Caco-2 (cell line): ENCODE results near the gene HNRNPD. TPM values are rescaled to one million over a fixed set of nuclear protein-coding genes. Genes with fewer than 3 reads are reported as not detected.

ENCODE experiments used
- BruUV-seq: library from RNA; stranded (reverse); fragments of 400-500 nt; replicated peaks from 2 replicates; lab custom pipeline; 2021; lab: Mats Ljungman, UMichigan
- CTCF ChIA-PET: fragments of 300-600 bp; sonication (Branson Sonifier 250); formaldehyde crosslinking; loops from one replicate; lab custom pipeline; 2022; ENCODE audit warnings: antibody characterized with exemption; lab: Charles Lee
- POLR2A ChIA-PET: fragments of 300-600 bp; sonication (Branson Sonifier 250); formaldehyde crosslinking; loops from one replicate; lab custom pipeline; 2022; ENCODE audit warnings: antibody characterized with exemption; lab: Charles Lee
- DNase-seq, 2 experiments: peaks; one replicate each; pipeline versions ENCODE4 v3.0.0 to v3.0.0-alpha.2; 2020 to 2022
- H3K27me3 ChIP-seq: replicated peaks from 2 replicates; pipeline ENCODE4 v1.6.0; 2011; ENCODE audit warnings: low read length; ENCODE audit not compliant: control insufficient read depth, insufficient read depth
- H3K36me3 ChIP-seq: 2 replicates; pipeline ENCODE4 v1.5.1; 2011; ENCODE audit warnings: low read length; ENCODE audit not compliant: control insufficient read depth, insufficient read depth
- H3K4me1 ChIP-seq: fragments of 250-450 bp; sonication (Bioruptor Pico); 2 replicates; pipeline ENCODE4 v1.5.1; 2020; ENCODE audit warnings: mild to moderate bottlenecking
- H3K4me3 ChIP-seq: 2 replicates; pipeline ENCODE4 v1.5.1; 2011; ENCODE audit warnings: low read depth, mild to moderate bottlenecking, control low read depth, low read length
- H3K9me3 ChIP-seq: fragments of 250-450 bp; sonication (Bioruptor Pico); 2 replicates; pipeline ENCODE4 v1.5.1; 2020; ENCODE audit warnings: mild to moderate bottlenecking, moderate library complexity
- H3K27ac Mint-ChIP-seq: one replicate; pipeline ENCODE4 v1.8.0; 2022; ENCODE audit warnings: mixed read lengths; ENCODE audit not compliant: unreplicated experiment
- H3K27me3 Mint-ChIP-seq: one replicate; pipeline ENCODE4 v1.8.0; 2022; ENCODE audit warnings: mixed read lengths; ENCODE audit not compliant: insufficient read depth, unreplicated experiment
- H3K36me3 Mint-ChIP-seq: one replicate; pipeline ENCODE4 v1.8.0; 2022; ENCODE audit warnings: mild to moderate bottlenecking, mixed read lengths; ENCODE audit not compliant: insufficient read depth, unreplicated experiment
- H3K4me1 Mint-ChIP-seq: one replicate; pipeline ENCODE4 v1.8.0; 2022; ENCODE audit warnings: low read depth, mixed read lengths; ENCODE audit not compliant: unreplicated experiment
- H3K4me3 Mint-ChIP-seq: one replicate; pipeline ENCODE4 v1.8.0; 2022; ENCODE audit warnings: mild to moderate bottlenecking, moderate library complexity, mixed read lengths; ENCODE audit not compliant: unreplicated experiment
- H3K9me3 Mint-ChIP-seq: one replicate; pipeline ENCODE4 v1.8.0; 2022; ENCODE audit warnings: mixed read lengths; ENCODE audit not compliant: unreplicated experiment
- intact Hi-C: fragments of 100-400 bp; cut with micrococcal nuclease; formaldehyde crosslinking; loops from one replicate; pipeline ENCODE4 v1.10.0; 2022; ENCODE audit not compliant: unreplicated experiment
- total RNA-seq: library from RNA; stranded (reverse); gene quantifications from 2 replicates; pipeline ENCODE4 v1.2.3, GENCODE V29; 2022
- TF ChIP-seq, protein P1 (sequence below), 2 experiments: fragments of 200-600 bp in 1 of 2; IDR thresholded peaks; 1 replicate in 1 of 2; 2 replicates in 1 of 2; pipeline versions ENCODE4 v1.5.1 to v1.8.0; 2011 to 2022; ENCODE audit warnings: antibody characterized with exemption in 1 of 2, control low read depth in 1 of 2, inconsistent platforms in 1 of 2, low read depth in 1 of 2, low read length in 1 of 2, mild to moderate bottlenecking in 1 of 2, moderate library complexity in 1 of 2; ENCODE audit not compliant: insufficient read depth in 1 of 2, severe bottlenecking in 1 of 2, unreplicated experiment in 1 of 2

The HNRNPD gene
- total RNA-seq, 1 experiment from 2014 or later, result 408 TPM

DNA sequence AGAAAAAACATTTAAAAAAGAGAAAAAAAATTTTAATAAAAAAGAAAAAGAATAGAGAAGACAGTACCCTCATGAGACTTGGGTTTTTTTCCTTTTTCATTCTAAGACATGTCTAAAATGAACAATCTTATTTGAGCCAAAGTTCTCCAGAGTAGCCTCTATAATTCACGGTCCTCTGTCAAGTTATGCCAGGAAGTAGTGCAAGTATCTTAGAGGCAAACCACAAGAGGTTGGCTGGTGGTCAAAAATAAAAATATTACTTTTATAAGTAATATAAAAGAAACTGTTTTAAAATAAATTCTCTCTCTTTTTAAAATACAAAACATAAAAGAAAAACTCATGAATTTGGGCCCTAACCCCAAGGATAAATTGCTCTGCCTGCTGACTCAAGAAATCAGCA, 29.9 kb upstream of the HNRNPD start:
- Histone ChIP-seq H3K4me1 (no peaks in the 10 kb centered on the region; the same call in 1 of the 2 replicates), H3K27me3 (no peaks in the 10 kb centered on the region), H3K4me3 (no peak overlapping the region), H3K9me3 (no peaks in the 10 kb centered on the region), H3K36me3 (no peaks in the 10 kb centered on the region)
- ChIA-PET POLR2A (no interaction called here), CTCF (no interaction called here)
- no peak overlapping the region for H3K4me3 Mint-ChIP-seq
- H3K27me3 Mint-ChIP-seq, result no peaks in the 10 kb centered on the region
- intact Hi-C loops, result loop anchor here (2.0 kb wide), 1 partner anchor 29 kb away; no protein-coding TSS in a partner anchor
- DNase-seq, result no peak
- H3K27ac Mint-ChIP-seq, result no peak overlapping the region
- no TSS peak for BruUV-seq
- peaks cover 6% of the 10 kb centered on the region for H3K36me3 Mint-ChIP-seq
- H3K4me1 Mint-ChIP-seq, result peaks cover 7% of the 10 kb centered on the region
- TF ChIP-seq, protein P1, sequence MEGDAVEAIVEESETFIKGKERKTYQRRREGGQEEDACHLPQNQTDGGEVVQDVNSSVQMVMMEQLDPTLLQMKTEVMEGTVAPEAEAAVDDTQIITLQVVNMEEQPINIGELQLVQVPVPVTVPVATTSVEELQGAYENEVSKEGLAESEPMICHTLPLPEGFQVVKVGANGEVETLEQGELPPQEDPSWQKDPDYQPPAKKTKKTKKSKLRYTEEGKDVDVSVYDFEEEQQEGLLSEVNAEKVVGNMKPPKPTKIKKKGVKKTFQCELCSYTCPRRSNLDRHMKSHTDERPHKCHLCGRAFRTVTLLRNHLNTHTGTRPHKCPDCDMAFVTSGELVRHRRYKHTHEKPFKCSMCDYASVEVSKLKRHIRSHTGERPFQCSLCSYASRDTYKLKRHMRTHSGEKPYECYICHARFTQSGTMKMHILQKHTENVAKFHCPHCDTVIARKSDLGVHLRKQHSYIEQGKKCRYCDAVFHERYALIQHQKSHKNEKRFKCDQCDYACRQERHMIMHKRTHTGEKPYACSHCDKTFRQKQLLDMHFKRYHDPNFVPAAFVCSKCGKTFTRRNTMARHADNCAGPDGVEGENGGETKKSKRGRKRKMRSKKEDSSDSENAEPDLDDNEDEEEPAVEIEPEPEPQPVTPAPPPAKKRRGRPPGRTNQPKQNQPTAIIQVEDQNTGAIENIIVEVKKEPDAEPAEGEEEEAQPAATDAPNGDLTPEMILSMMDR (IDR thresholded peaks at IDR 0.05; ENCODE audit: insufficient read depth in 1 of 2, low read depth in 1 of 2, low read length in 1 of 2, severe bottlenecking in 1 of 2, unreplicated experiment in 1 of 2), result no peak
- no peaks in the 10 kb centered on the region for H3K9me3 Mint-ChIP-seq

DNA sequence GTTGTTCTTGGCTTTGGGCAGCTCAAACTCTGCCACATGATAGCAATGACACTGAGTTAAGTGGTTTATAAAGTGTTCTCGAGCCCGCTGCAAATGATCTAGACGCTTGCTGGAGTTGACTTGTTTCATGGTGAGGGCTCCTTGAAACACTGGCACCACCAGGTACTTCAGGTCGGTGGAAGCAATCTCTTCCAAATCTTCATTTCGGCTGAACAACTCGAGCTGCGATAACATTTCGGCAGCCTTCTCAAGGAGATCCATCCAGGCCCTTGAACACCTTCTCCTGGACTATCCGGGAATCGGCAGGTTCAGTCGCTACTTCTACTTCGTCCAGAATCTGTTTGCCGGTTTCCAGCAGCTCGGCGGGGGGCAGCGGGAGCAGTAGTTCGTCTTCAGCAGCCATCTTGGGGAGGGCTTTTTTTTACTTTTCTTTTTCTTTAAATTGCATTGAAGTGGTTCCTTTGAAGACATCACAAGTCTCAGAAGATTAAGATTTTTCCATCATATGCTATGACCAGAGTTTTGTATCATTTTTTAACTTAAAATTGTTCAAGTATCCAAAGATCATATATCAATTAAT, 28.5 kb upstream of the HNRNPD start:
- no peaks in the 10 kb centered on the region for H3K27me3 ChIP-seq
- H3K9me3 ChIP-seq, result no peaks in the 10 kb centered on the region
- H3K4me3 ChIP-seq, result no peak overlapping the region
- no peaks in the 10 kb centered on the region for H3K27me3 Mint-ChIP-seq
- intact Hi-C loops, result no loop called here
- no peaks in the 10 kb centered on the region for H3K36me3 ChIP-seq
- CTCF ChIA-PET, result interaction anchor here (1.2 kb wide), 1 partner anchor 117 kb away, joined by 3 read pairs; no protein-coding TSS in a partner anchor
- H3K9me3 Mint-ChIP-seq, result no peaks in the 10 kb centered on the region
- H3K27ac Mint-ChIP-seq, result no peak overlapping the region
- H3K4me1 Mint-ChIP-seq, result peaks cover 7% of the 10 kb centered on the region
- no peak overlapping the region for H3K4me3 Mint-ChIP-seq
- no TSS peak for BruUV-seq
- H3K4me1 ChIP-seq, result no peaks in the 10 kb centered on the region; the same call in 1 of the 2 replicates
- TF ChIP-seq, protein P1 (IDR thresholded peaks at IDR 0.05; ENCODE audit: insufficient read depth in 1 of 2, low read depth in 1 of 2, low read length in 1 of 2, severe bottlenecking in 1 of 2, unreplicated experiment in 1 of 2), result no peak
- peaks cover 6% of the 10 kb centered on the region for H3K36me3 Mint-ChIP-seq
- DNase-seq, result no peak
- POLR2A ChIA-PET, result no interaction called here

DNA sequence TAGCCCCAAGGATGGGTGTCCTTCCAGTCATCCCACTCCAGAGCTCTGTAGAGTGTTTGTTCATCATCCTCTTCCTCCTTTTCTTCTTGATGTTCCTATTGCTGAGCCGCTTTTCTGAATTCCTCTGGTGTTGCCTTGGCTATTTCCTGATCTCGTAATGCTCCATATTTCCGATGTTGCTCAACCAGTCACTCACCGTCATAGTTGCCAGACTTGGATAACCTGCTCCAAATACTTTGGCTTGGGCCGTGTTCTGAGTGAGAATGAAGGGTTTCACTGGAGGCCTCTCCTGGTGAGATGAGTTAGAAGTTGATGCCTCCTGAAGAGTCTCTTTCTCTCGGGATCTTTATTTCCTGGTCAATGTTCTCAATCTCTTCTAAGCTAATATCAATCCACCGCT, 27.8 kb upstream of the HNRNPD start:
- no peaks in the 10 kb centered on the region for H3K9me3 ChIP-seq
- TF ChIP-seq, protein P1 (IDR thresholded peaks at IDR 0.05; ENCODE audit: insufficient read depth in 1 of 2, low read depth in 1 of 2, low read length in 1 of 2, severe bottlenecking in 1 of 2, unreplicated experiment in 1 of 2), result no peak
- intact Hi-C loops, result no loop called here
- H3K9me3 Mint-ChIP-seq, result no peaks in the 10 kb centered on the region
- no peaks in the 10 kb centered on the region for H3K36me3 ChIP-seq
- H3K27me3 Mint-ChIP-seq, result no peaks in the 10 kb centered on the region
- H3K27me3 ChIP-seq, result no peaks in the 10 kb centered on the region
- no TSS peak for BruUV-seq
- no peak for DNase-seq
- POLR2A ChIA-PET, result no interaction called here
- H3K4me3 ChIP-seq, result no peak overlapping the region
- H3K36me3 Mint-ChIP-seq, result peaks cover 6% of the 10 kb centered on the region
- H3K27ac Mint-ChIP-seq, result no peak overlapping the region
- H3K4me1 ChIP-seq, result no peaks in the 10 kb centered on the region; the same call in 1 of the 2 replicates
- peaks cover 7% of the 10 kb centered on the region for H3K4me1 Mint-ChIP-seq
- no peak overlapping the region for H3K4me3 Mint-ChIP-seq
- CTCF ChIA-PET, result interaction anchor here (1.2 kb wide), 1 partner anchor 117 kb away, joined by 3 read pairs; no protein-coding TSS in a partner anchor
